ENCODE measurements around the gene RPS14.

Gene RPS14

DNA sequence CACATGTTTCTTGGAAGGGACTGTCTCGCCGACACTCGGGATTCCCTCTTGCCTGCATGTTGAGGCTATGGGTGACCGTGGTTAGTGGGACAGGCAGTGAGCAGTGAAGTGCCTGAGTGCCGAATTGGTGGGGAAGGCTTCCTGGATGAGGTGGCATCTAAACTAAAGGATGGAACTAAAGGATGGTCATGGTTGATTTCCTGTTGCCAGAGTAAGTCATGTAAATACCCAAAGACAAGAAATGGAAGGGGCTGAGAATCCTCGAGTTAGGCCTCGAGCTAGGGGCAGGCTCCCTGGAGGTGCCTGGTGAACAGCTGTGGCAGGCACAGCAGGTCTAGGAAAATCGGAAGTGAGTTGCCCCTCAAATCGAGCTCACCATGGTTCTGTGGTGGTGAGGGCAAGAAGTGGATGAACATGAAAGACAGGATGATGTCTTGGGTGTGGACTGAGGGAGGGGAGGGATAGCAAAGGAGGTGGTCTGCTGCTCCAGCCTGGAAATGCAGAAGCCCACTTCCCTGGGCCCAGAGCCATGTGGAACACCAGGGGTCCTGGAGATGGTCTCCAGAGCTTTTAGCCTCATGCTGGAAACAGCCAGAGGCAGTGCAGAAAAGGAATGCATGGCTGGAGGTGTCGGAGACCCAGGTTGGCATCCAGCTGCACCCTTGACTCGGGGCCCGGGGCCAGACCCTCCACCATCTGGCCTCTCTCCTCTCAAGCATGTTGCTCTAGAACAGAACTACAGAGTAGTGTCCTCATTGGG, 49.0 kb downstream of the RPS14 start:
- no peak for DNase-seq (ENCODE audit: low read depth)

- DNase-seq (ENCODE audit: low read depth), result no peak
Measured at GRCh38 chr5:150399524-150400211, 49.9 kb downstream of the RPS14 start.

- DNase-seq (ENCODE audit: low read depth), result no peak
Measured at GRCh38 chr5:150398722-150399523, 50.6 kb downstream of the RPS14 start.

- no peak for DNase-seq (ENCODE audit: low read depth)
Measured at GRCh38 chr5:150397782-150398721, 51.5 kb downstream of the RPS14 start.

GRCh38 chr5:150397146-150397781, 52.3 kb downstream of the RPS14 start:
- no peak for DNase-seq (ENCODE audit: low read depth)

DNA sequence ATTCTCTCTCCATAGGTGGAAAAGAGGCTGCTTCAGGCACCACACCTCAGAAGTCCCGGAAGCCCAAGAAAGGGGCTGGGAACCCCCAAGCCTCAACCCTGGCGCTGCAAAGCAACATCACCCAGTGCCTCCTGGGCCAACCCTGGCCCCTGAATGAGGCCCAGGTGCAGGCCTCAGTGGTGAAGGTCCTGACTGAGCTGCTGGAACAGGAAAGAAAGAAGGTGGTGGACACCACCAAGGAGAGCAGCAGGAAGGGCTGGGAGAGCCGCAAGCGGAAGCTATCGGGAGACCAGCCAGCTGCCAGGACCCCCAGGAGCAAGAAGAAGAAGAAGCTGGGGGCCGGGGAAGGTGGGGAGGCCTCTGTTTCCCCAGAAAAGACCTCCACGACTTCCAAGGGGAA, 53.3 kb downstream of the RPS14 start:
- no peak for DNase-seq (ENCODE audit: low read depth)

DNA sequence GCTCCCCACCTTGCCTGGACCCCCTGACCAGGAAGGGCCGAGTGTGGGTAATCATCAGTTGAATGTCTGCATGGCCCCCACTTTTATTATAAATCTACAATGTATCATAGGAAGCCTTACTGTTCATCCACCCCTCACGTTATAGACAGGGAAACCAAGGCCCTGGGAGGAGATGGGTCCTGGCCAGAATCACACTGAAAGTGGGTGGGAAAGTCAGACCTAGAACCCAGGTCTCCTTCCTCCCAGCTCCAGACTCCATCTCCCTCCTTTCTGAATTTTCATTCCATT, 53.9 kb downstream of the RPS14 start:
- DNase-seq (ENCODE audit: low read depth), result no peak

DNA sequence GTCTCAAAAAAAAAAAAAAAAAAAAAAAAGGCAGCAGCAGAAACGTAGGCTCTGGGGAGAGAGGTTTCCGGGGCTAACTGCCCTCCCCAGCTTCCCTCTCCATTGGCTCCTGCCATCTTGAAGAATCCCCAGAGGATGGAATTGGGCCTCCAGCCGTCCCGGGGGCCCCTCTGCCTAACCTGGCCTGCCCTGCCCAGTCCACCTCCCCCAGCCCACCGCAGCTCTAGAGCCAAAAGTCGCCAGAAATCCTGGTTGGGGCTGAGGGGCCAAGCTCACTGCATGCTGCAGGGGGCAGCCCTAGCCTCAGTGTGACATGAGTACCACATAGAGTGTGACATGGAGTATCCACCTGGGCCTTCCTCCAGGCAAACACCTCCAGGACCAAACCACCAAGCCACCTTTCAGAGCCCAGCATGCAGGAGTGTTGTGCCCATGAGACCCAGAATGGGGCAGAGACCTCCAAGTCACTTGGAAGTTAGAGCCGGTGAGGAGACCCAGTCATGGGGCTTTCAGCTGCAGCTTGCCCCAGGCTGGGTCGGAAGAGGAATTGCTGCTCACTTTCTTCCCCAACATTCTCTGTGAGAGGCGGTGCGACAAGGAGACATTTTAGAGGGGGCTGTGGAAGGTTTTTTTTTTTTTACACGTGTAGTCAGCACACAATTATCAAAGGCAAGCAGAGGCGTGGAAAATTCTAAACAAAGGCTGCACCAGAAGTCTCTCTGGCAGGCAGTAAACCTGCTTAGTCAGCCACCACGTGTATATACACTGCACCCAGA, 54.4 kb downstream of the RPS14 start:
- no peak for DNase-seq (ENCODE audit: low read depth)

GRCh38 chr5:150394131-150394530, 55.4 kb downstream of the RPS14 start:
- DNase-seq (ENCODE audit: low read depth), result no peak

DNA sequence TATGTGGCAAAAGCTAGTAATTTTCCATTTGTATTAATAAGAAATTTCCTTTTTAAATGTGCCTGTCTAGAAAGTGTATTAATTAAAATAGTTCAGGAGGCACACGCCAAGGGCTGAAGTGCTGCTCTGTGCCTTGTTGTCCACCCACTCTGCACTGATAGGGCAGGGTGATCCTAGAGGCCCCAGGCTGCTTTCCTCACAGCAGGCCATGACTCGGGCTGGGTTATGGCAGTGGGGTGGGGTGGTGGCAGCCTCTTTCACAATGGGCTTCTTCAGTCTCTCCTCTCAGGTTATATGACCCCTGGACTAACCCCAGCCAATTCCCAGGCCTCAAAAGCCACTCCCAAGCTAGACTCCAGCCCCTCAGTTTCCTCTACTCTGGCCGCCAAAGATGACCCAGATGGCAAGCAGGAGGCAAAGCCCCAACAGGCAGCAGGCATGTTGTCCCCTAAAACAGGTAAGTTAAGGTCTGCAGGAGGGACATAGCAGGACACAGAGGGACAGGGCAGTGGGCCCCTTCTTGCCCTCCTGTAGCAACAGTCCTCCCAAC, 56.4 kb downstream of the RPS14 start:
- no peak for DNase-seq (ENCODE audit: low read depth)

- no peak for DNase-seq (ENCODE audit: low read depth)
Measured at GRCh38 chr5:150392680-150393079, 56.9 kb downstream of the RPS14 start.

Data from CMK (cell line).